Central memory CD8-positive, alpha-beta T cell (primary cell): ENCODE measurements around the gene POU4F1.

ENCODE experiments used
- ATAC-seq: fragments of 150-1000 bp; cut with Tn5 transposase; replicated peaks from 2 replicates; pipeline ENCODE4 v1.10.0; 2022; ENCODE audit warnings: mild to moderate bottlenecking, moderate FRiP score, moderate number of reproducible peaks; ENCODE audit not compliant: poor library complexity, severe bottlenecking; ENCODE audit errors: extremely low read depth
- DNase-seq, 2 donors: peaks; one replicate each; pipeline ENCODE4 v3.0.0; 2021; ENCODE audit warnings: low spot score in 2 of 2
- H3K27ac Mint-ChIP-seq: one replicate; pipeline ENCODE4 v1.8.0; 2022; ENCODE audit warnings: low read depth, mild to moderate bottlenecking, moderate library complexity, mixed read lengths
- H3K27me3 Mint-ChIP-seq: one replicate; pipeline ENCODE4 v1.8.0; 2022; ENCODE audit warnings: mixed read lengths
- H3K36me3 Mint-ChIP-seq: one replicate; pipeline ENCODE4 v1.8.0; 2022; ENCODE audit warnings: mild to moderate bottlenecking, moderate library complexity, mixed read lengths; ENCODE audit not compliant: insufficient read depth
- H3K4me1 Mint-ChIP-seq: one replicate; pipeline ENCODE4 v1.8.0; 2022; ENCODE audit warnings: mixed read lengths
- H3K4me3 Mint-ChIP-seq: one replicate; pipeline ENCODE4 v1.8.0; 2022; ENCODE audit warnings: mild to moderate bottlenecking, moderate library complexity, mixed read lengths
- H3K9me3 Mint-ChIP-seq: one replicate; pipeline ENCODE4 v1.8.0; 2022; ENCODE audit warnings: mixed read lengths

The POU4F1 gene

DNA sequence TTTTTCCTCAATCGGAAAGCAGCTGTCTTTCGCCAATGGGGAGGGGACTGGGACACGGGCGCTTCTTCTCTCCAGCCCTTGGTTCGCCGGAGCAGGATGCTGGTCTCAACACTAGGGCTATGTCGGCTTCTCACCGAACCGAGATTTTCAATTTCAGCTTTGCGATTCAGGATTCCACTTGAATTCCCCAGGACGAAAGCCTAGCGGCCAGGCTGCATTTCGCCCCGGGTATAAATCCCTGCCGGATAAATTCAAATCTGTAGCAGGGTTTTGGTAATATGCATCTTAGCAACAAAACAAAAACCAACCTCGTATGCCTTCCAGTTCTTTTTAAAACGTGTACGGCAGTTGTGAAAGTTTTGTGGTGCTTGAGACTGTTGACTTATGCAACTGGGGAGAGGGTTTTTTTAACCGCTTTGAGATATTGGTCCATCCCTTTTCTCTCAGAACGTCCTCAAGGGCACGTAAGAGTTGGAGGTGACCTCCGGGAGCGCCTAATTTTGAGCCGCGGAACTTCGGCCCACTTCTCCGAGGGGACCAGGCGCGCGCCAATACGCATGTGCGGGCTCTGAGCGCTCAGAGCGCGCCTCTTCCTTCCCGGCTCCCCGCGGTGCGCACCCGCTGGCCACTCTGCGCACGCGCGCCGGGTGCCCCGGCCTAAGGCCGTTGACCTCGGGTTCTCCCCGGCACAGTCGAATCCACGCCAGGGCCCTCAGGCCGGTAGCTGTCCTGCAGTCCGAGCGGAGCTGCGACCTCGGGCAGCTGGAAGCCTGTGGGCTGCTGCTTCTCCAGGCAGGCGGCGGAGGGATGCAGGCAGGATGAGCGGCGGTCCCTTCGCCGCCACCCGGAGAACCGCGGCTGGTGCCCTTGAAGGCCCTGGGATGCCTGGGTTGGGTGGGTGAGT, 7.6 kb downstream of the POU4F1 start:
- ATAC-seq (no peak), DNase-seq (no peak)
- H3K4me3 Mint-ChIP-seq: no peak overlapping the region
- H3K4me1 Mint-ChIP-seq: no peaks in the 10 kb centered on the region
- H3K36me3 Mint-ChIP-seq: peaks cover 27% of the 10 kb centered on the region
- no peaks in the 10 kb centered on the region for H3K9me3 Mint-ChIP-seq
- H3K27ac Mint-ChIP-seq: no peak overlapping the region
- peaks cover 92% of the 10 kb centered on the region for H3K27me3 Mint-ChIP-seq

DNA sequence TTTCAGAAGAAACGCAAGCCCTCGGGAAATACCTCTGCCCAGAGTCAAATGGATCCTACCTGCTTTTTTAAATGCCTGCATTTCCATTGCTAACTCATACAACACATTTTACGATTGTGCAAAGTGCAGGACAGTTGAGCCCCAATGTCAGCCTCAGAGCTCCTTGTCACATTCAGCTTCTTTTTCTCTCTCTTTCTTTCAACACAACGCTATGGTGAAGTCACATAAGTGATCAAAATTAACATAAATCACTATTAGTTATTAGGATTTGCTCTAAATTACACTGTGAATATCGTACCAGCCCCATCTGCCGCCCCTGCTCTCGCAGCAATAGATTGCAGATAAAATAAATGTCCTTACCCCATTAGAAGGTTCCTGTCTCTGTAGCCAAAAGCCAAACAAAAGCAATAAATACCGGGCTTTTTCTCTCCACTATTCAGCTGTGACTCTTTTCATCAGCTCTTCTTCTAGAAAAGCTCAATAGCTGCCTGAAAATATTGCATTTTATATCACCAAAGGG, 8.8 kb downstream of the POU4F1 start:
- Mint-ChIP-seq H3K4me3 (no peak overlapping the region), H3K27ac (no peak overlapping the region), H3K36me3 (peaks cover 22% of the 10 kb centered on the region), H3K4me1 (no peaks in the 10 kb centered on the region), H3K9me3 (no peaks in the 10 kb centered on the region), H3K27me3 (peaks cover 92% of the 10 kb centered on the region)
- no peak for ATAC-seq
- no peak for DNase-seq

DNA sequence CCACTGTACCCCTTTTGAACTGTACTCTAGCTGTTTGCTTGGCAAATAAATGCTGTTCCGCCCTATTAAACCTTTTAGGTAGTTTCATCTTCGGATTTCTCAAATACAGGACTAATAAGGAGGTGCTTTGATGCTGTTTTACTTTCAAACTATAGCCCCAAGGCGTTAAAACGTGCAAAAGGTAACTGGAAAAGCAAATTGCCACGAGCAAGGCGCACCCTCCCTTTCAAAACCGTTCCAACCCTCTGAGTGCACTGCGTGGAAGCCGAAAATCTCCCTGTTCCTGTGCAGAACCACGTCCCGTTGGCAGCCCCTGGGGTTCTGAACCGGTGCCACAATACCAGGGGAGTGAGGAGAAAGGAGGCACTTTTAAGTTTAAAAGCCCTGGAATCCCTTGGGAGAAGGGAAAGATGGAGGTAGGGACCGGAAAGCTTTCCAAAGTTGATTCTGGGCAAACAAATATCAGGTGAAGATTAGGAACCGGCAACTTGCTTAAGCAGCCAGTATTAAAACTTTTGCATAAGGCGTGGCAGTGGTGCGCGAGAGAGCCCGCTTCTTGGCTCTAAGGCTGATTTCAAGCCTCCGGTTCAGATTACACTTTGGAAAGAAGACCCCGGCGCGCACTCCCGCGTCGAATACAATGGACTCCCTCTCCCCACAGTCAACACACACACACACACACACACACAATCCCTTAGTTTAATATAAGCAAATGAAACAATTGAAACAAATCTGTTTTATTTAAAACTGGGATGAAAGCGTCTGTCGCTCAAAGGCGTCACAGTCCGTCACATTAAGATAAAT, 9.5 kb downstream of the POU4F1 start:
- DNase-seq (no peak), ATAC-seq (no peak)
- Mint-ChIP-seq H3K4me1 (no peaks in the 10 kb centered on the region), H3K36me3 (peaks cover 22% of the 10 kb centered on the region), H3K27me3 (peaks cover 92% of the 10 kb centered on the region), H3K4me3 (no peak overlapping the region), H3K9me3 (peaks cover 5% of the 10 kb centered on the region), H3K27ac (no peak overlapping the region)

DNA sequence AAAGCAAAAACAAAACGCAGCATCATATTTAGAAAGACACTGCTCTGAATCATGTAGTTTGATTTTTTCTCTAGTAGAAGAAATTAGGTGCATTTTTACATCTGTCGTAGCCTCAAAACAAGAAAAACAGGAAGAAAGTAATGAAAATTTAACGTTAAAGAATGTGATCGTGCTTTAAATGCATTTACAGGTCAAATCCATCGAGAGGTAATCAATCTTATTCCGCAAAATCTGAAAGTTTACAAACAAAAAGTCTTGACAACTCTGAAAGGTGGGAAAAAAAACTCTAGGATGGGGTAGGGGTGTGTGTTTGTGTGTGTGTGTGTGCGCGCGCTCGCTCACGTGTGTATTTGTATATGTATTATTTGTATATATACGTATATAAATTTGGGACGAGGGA, 10.2 kb downstream of the POU4F1 start:
- H3K4me3 Mint-ChIP-seq: no peak overlapping the region
- H3K36me3 Mint-ChIP-seq: peaks cover 22% of the 10 kb centered on the region
- peaks cover 5% of the 10 kb centered on the region for H3K9me3 Mint-ChIP-seq
- H3K4me1 Mint-ChIP-seq: no peaks in the 10 kb centered on the region
- peaks cover 92% of the 10 kb centered on the region for H3K27me3 Mint-ChIP-seq
- no peak for ATAC-seq
- H3K27ac Mint-ChIP-seq: no peak overlapping the region
- no peak for DNase-seq

DNA sequence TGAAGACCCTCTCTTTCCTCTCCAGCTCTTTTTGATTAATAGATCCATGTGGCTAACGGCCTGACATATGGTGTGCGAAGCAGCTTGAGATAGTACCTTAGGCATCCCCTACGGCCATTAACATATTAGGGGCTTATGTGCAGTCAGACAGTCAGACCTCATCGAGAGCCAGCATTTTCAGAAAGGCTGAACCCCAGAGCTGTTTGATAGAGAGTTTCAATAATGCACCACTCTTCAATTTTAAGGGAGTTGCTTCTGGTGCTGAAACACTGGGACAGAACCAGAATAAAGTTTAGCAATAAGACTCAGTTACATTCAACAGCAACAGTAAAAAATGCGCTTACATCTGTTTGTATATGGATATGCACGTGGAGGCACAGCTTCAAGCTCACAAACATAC, 10.8 kb downstream of the POU4F1 start:
- H3K27me3 Mint-ChIP-seq: peaks cover 92% of the 10 kb centered on the region
- no peak overlapping the region for H3K27ac Mint-ChIP-seq
- H3K36me3 Mint-ChIP-seq: peaks cover 22% of the 10 kb centered on the region

DNA sequence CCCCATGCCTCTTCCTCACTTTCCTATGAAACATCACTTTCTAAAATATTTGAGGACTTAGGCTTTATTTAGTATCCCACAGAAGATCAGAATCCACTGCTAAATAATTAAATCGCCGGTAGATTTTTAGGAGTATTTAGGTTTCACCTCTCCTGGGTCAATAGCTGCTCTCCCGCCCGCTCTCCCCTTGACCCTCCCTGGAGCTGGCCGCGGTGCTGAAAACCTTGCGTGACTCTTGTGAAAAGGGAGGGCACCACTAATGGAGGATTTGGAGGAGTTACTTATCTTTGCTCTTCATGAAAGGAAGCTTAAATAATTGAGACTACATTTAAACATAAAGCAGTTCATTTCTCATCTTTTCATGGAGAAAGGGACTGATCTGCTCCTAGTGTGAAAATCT, 14.1 kb downstream of the POU4F1 start:
- H3K27ac Mint-ChIP-seq: no peak overlapping the region
- H3K9me3 Mint-ChIP-seq: peaks cover 13% of the 10 kb centered on the region
- H3K27me3 Mint-ChIP-seq: peaks cover 98% of the 10 kb centered on the region
- DNase-seq: no peak
- ATAC-seq: no peak
- no peaks in the 10 kb centered on the region for H3K4me1 Mint-ChIP-seq
- no peaks in the 10 kb centered on the region for H3K36me3 Mint-ChIP-seq
- no peak overlapping the region for H3K4me3 Mint-ChIP-seq

More for the DNA sequence above, 10.8 kb downstream of the POU4F1 start:
- ATAC-seq: no peak
- Mint-ChIP-seq H3K4me1 (no peaks in the 10 kb centered on the region), H3K4me3 (no peak overlapping the region), H3K9me3 (peaks cover 10% of the 10 kb centered on the region)
- no peak for DNase-seq

DNA sequence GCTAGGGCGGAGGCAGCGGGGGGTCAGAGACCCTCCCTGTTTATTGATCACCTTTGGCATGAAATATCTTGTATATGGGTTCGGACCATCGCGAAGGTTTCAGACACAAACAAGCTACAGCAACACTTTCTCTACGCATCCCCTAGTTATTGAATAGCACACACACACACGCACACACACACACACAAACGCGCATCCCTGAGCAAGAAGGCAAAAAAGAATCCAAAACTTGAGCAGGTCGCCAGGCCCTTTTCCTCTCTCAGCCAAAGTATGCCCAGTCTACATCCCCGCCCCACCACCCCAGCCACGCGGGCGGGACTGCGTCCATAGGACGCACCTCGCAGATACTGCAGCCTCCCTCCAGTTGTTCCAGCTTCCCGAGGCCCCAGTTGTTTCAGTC, 16.0 kb downstream of the POU4F1 start:
- DNase-seq (no peak), ATAC-seq (no peak)
- no peaks in the 10 kb centered on the region for H3K4me1 Mint-ChIP-seq
- H3K27me3 Mint-ChIP-seq: peaks cover 97% of the 10 kb centered on the region
- H3K27ac Mint-ChIP-seq: no peak overlapping the region
- no peaks in the 10 kb centered on the region for H3K36me3 Mint-ChIP-seq
- no peak overlapping the region for H3K4me3 Mint-ChIP-seq
- H3K9me3 Mint-ChIP-seq: peaks cover 13% of the 10 kb centered on the region

DNA sequence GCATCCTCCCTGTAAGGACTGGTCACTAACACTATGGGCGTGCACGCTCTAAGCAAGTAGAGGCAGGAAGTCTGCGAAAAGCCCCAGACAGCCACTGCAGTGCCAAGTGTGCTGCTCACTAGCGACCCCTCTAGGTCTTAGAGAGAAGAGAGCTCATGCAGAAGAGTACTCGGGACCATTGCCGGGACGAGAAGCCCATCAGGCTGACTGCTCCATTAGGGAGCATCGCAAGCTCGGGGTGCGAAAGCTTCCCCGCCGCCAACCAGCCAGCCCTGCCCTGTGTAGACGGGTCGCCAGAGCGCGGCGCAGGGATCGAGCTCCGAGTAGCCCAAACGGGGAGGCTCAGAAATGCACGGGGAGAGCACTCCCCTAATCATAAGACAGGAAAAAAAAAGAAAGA, 16.6 kb downstream of the POU4F1 start:
- H3K27me3 Mint-ChIP-seq: peaks cover 91% of the 10 kb centered on the region
- ATAC-seq (no peak), DNase-seq (no peak)

DNA sequence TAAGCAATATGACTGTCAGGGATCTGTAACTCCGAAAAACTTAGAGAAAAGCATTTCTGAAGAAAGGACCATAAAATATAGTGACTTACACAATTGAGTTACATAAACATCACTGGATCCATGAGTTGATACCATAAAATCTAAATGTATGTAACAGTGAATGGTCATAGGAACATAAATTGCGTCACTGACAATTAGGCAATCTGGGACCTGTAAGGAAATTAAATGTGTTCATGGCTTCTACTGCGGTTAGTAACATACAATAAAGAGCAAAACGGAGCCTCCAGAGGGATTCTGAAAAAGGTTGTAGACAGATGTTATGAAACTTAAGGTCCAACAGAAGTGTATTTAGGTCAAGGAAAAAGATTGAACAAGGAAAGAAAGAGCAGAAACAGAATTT, 27.1 kb downstream of the POU4F1 start:
- H3K36me3 Mint-ChIP-seq: no peaks in the 10 kb centered on the region
- no peak overlapping the region for H3K27ac Mint-ChIP-seq
- no peak for DNase-seq
- H3K4me3 Mint-ChIP-seq: no peak overlapping the region
- no peak for ATAC-seq
- H3K4me1 Mint-ChIP-seq: no peaks in the 10 kb centered on the region
- no peaks in the 10 kb centered on the region for H3K9me3 Mint-ChIP-seq
- peaks cover 40% of the 10 kb centered on the region for H3K27me3 Mint-ChIP-seq

More for the DNA sequence above, 16.6 kb downstream of the POU4F1 start:
- no peaks in the 10 kb centered on the region for H3K4me1 Mint-ChIP-seq
- H3K9me3 Mint-ChIP-seq: peaks cover 13% of the 10 kb centered on the region
- H3K4me3 Mint-ChIP-seq: no peak overlapping the region
- no peaks in the 10 kb centered on the region for H3K36me3 Mint-ChIP-seq
- H3K27ac Mint-ChIP-seq: no peak overlapping the region

DNA sequence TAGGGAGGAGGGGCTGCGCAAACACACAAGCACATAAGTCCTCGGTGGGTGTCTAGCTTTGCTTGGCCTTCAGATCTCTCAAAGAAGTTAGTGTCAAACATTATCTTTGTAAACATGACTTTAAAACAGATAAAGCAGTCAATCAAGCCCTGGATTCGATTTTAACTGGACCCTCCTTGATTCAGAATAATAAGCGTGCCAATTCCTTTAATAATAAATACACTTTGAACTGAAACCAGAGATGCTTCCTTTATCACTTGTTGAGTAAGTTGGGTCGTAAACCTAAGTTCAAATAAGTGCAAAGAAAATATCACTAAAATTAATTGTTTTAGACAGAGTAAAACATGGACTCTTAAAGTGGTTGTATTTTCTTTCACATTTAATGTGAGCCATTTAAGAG, 30.9 kb downstream of the POU4F1 start:
- Mint-ChIP-seq H3K27ac (no peak overlapping the region), H3K9me3 (no peaks in the 10 kb centered on the region), H3K36me3 (no peaks in the 10 kb centered on the region), H3K4me1 (no peaks in the 10 kb centered on the region), H3K4me3 (no peak overlapping the region), H3K27me3 (peaks cover 13% of the 10 kb centered on the region)
- ATAC-seq (no peak), DNase-seq (no peak)

DNA sequence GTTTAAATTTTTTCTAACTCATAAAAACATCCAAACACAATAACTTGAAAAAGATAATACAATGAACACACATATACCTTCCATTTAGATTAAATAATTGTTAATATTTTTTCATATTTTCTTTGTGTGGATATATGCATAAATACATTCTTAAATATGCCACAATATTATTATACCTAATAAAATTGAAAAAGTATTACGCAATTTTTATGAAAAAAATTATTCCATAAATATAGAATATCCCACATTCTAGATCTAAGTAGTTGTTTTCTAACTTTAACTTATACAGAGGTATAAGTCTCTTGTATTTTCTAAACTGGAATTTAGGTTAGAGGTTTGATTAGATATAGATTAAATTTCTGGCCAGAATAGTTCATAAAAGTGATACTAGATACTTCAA, 34.3 kb downstream of the POU4F1 start:
- DNase-seq (no peak), ATAC-seq (no peak)
- Mint-ChIP-seq H3K27me3 (peaks cover 13% of the 10 kb centered on the region), H3K36me3 (no peaks in the 10 kb centered on the region), H3K9me3 (no peaks in the 10 kb centered on the region), H3K4me1 (no peaks in the 10 kb centered on the region), H3K4me3 (no peak overlapping the region), H3K27ac (no peak overlapping the region)

DNA sequence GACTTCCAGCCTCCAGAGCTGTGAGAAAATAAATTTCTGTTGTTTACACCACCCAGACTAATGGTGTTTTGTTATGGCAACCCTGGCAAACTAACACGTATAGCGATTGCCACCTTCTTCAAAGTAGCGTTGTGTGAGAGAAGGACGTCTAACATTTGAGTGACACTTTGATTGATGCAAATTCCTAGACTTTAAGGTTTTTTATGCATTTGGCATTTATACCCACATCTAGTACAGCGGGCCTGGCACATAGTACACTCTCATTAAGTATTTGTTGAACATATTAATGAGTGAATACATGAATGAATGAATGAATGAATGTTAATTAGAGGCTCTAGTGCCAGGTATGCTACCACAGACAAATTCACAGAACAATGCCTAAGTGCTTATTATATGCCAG, 36.7 kb downstream of the POU4F1 start:
- Mint-ChIP-seq H3K4me1 (no peaks in the 10 kb centered on the region), H3K4me3 (no peak overlapping the region), H3K27ac (no peak overlapping the region), H3K36me3 (no peaks in the 10 kb centered on the region), H3K9me3 (no peaks in the 10 kb centered on the region), H3K27me3 (peaks cover 25% of the 10 kb centered on the region)
- DNase-seq (no peak), ATAC-seq (no peak)
